HG02884 (cell line): ENCODE data around the gene EYS.

Experiments used
- ATAC-seq: cut with Tn5 transposase; IDR thresholded peaks from one replicate; pipeline ENCODE4 v1.9.1; 2021; ENCODE audit warnings: mild to moderate bottlenecking, moderate library complexity; ENCODE audit not compliant: unreplicated experiment

Gene EYS

DNA sequence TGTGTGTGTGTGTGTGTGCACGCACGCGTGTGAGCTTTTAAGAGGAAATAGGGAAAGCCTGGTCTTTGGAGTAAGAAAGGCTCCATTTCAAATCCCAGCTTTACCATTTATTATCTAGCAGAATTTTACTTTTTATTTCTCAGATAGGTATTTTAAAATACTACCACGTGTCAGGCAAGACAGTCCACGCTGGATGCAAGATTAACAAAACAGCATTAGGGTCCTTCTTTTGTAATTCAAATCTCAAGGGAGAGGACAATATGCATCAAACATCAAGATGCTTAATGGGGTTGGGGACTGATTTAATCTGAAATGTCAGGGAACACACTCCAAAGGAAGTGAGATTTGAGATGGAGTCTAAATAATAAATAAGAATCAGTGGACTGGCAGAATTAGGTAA is 1302.6 kb downstream of the EYS start:
- ATAC-seq = no peak

DNA sequence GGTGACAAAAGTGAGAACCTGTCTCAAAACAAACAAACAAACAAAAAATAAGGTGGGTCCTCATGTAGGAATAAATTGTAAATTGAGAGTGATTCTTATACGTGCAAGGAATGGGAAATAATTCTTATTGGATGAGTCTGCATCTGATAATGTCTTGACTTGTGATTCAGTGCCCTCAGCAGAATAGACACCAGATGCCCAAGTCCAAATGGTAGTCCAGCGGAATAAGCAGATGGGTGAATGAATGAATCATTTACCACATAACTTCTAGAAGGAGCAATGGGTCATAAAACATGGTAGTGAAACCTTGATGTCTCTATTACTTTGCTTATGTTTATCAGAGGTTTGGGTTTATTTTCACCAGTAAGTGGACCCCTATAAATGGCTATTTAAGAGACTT is 1323.7 kb downstream of the EYS start:
- no peak for ATAC-seq

DNA sequence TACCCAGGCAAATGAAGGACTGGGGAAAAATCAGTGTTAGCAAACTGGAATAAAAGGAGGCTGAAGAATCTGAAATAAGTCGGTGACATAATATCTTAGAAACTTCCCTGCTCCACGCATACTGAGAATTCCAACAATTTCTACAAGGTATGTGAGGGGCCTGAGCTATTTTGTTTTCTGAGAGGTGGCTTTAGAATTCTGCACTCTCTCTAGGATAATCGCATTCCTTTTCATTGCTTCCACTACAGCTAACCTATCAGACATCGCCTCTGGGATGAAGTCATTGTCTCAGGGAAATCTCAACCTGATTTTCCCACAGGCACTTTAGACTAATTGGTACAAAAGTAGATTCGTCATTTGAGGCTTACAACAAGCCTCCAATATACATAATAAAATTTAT is 1330.6 kb downstream of the EYS start:
- ATAC-seq = no peak

DNA sequence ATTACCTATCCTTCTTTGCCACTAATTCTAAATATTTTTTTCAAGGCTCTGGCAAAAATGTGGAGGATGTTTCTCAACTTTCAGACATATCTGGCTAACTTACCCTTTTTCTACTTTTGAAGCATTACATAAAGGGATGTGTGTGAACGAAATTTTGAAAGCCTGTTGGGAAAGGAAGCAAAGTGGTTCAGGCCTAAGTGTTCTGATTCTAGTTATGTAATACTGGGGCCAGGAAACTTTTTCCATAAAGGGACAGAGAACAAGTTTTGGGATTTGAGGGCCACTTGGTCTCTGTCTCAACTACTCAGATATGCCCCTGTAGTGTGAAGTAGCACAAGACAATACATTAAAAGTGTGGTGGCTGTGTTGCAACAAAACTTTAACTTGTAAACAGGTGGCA is 1349.6 kb downstream of the EYS start:
- ATAC-seq = no peak

DNA sequence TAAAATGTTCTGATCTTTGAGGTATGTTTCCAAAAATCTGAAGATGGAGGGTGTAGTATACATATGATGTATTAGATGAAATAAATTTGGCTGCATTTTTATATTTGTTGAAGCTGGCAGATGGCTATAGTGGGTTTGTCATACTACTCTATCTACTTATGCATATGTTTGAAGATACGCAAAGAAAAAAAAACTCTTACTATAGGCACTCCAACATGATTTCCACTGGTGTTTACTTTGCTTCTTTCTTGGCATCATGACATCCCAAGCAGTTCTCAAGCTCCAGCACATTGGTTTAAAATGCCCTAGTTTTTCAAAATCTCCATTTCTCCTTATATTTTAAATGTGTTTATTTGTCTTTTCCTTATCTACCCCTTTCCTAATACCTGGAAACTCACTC is 1359.6 kb downstream of the EYS start:
- ATAC-seq = no peak

DNA sequence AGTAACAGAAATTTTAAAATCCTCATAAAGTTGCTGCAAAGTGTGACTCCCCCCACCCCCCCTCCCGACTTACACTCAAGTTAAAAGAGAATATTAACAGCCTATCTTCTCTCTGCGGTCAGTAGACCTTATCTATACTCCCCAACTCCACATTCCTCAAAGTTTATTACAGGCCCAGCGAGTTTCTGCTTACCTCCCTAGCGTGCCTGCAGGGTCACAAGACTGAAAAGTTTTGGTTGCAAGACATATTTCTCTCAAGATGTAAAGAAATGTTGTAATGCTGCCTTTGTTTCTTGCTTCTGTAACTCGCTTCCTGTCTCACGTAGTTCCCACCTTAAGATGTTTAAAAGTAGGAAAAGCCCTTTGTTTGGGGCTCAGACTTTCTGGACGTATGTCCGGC is 1371.8 kb downstream of the EYS start:
- ATAC-seq = no peak

DNA sequence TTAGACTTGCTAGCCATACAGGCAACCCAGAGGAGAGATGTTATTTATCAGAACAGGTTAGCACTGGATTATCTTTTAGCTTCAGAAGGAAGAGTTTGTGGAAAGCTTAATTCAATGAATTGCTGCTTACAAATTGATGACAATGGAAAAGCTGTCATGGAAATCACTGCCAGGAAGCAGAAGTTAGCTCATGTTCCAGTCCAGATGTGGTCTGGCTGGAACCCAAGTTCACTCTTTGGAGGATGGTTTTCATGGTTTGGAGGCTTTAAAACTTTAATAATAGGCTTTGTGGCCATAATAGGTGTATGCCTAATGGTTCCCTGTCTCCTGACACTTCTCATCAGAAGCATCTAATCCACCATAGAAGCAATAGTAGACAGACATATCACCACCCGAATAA is 1372.4 kb downstream of the EYS start:
- ATAC-seq = no peak

DNA sequence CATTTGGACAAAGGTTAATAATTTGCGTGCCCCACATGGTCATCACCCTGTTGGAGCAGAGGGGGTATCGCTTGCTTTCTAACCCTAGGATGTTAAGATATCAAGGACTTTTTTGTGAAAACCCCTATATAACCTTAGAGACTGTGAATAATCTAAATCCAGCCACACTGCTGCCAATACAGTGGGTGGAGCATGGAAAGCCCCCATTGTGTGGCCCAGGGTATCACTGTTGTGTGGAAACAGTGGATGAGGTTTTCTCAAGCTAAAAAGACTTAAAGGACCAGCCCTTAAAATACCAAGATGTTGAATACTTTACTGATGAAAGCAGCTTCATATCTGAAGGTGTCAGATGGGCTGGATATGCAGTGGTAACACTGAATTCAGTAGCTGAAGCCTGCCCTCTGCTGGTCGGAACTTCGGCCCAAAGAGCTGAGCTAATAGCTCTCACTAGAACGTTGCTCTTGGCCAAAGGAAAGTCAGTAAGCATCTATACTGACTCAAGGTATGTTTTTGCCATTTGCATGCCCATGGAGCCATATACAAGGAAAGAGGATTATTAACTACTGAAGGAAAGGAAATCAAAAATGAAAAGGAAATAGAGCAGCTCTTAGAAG is 1376.2 kb downstream of the EYS start:
- ATAC-seq = no peak

DNA sequence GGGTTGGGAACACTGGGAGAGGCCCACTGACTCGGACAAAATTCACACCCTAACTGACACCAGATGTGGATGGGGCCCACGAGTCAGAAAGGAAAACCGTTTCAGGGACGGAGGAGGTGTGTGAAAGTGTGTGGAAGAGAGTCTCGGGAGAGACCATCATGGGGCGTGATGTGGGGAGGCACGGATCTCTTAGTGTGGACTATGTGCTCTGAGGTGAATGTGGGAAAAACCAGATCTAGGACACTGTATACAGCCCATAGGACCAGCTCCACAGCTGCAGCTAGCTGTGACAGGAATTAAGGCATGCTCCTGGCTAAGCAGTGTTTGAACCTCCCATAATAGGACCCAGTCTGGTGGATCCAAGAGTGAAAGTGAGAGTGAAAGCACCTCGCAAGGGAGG is 1380.1 kb downstream of the EYS start:
- ATAC-seq = no peak

DNA sequence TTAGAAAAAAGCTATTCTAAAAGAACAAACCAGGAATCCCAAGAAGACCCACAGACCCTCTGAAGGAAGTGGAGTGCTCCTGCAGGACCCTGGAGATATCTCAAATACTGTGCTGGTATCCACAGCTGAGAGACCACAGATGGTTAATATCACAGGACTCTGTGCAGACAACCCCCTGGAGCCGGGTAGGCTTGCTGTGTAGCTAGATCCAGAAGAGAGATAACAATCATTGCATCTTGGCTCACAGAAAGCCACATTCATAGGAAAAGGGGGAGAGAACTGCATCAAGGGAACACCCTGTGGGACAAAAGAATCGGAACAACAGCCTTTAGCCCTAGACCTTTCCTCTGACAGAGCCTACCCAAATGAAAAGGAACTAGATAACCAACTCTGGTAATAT is 1381.9 kb downstream of the EYS start:
- ATAC-seq = no peak

DNA sequence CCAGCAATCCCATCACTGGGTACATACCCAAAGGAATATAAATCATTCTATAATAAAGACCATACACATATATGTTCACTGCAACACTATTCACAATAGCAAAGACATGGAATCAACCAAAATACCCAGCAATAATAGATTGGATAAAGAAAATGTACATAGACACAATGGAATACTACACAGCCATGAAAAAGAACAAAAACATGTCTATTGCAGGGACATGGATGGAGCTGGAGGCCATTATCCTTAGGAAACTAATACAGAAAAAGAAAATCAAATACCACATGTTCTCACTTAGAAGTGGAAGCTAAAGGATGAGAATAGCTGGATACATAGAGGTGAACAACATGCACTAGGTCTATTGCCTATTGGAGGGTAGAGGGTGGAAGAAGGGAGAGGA is 1396.8 kb downstream of the EYS start:
- ATAC-seq = no peak

DNA sequence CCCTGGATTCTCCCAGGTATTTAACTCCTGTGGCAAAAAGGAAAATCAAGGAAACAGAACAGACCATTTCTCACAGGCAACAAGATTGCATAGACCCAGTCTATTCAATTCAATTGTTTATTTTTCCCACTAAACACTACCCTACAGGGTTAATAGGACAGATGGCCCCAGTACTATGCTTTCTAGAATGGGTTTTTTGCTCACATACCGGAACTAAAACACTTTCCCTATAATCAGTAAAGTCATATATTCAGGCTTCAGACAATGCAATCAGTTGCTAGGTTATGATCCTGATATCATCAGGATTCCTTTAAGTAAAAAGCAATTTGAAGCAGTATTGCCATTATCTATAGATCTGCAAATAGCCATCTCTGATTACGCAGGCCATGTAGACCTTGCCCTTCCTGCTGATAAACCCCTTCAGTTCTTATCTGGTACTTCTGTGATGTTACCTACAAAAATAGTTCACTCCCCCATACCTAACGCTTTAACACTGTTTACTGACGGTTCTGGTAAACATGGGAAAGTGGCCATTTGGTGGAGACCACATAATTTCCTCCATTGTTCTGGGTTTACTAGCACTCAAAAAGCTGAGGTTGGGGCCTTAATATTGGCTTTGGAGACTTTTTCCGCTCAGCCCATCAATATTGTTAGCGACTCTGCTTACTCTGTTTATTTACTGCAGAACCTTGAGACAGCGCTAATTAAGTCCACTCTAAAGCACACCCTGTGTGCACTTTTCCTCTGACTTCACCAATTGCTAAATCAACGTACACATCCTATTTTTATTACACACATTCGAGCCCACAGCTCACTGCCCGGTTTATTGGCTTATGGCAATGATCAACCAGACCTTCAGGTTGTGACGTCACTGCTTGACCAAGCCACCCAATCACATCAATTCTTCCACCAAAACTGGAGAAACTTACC is 1405.5 kb downstream of the EYS start:
- ATAC-seq = no peak

DNA sequence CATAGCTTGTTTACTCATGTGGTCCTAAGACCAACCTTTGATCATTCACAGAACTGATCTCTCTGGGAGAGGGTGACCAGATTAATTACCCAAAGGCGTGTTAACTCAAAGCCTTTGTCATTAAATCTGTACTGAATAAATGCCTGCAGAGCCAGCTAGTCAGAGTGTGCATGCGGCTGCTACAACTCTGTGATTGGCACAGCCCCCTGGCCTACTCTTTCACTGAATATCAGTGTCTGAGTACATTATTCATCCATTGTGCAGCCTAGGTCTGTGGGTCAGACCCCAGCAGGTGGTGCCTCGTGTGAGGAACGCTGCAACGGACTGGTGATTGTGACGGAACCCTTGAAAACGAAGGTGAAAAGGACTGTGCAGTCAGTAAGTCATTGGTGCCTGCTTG is 1407.8 kb downstream of the EYS start:
- ATAC-seq = no peak

DNA sequence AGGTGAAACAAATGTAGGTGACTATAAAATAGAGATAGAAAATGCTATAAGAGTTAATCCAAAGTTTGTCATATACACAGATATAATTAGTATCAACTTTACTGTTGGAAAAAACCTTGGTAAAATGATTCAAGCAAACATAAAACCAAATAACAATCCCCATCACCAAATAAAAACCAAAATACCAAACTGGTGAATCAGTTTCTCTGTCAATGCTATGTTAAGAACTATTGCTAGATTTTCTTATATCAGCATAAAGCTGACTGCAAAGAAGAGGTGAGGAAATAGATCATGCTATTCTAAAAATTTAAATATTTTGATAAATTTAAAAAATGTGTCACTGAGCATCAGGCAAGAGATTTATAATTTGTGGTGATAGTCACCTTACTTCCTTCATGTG is 1413.0 kb downstream of the EYS start:
- ATAC-seq = no peak

DNA sequence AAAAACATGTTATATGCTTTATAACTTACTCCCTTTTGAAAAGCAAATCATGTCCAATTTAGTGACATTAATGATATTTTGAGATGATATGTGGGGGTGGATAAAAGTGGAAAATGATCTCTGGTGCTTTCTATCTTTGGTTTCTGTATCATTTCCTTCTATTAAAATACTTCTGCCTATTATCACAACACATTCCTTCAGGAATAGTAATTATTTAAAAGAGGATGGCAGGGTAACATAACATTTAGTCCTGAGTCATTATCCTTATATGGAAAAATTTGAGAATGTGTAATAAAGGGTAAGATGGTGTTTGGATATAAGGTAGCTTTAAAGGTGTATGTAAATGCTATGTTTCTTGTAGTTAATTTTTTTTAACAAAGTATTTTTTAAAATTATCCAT is 1413.7 kb downstream of the EYS start:
- no peak for ATAC-seq

DNA sequence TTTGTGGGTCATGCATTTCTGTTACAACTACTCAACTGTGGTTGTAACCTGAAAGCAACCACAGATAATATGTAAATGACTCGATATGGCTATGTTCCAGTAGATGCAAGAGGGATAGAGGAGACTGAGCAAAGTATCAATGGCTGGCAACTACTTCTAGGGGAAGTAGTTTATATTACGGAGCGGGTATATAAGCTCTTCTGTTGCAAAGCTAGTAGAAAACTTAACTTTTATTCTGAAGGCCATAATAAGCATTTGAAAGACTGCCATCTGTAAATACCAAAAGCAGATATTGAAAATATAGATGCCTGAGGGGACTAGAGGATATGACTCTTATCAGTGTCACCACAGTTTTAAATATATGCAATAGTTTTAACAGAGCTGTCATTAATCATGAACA is 1416.2 kb downstream of the EYS start:
- no peak for ATAC-seq

DNA sequence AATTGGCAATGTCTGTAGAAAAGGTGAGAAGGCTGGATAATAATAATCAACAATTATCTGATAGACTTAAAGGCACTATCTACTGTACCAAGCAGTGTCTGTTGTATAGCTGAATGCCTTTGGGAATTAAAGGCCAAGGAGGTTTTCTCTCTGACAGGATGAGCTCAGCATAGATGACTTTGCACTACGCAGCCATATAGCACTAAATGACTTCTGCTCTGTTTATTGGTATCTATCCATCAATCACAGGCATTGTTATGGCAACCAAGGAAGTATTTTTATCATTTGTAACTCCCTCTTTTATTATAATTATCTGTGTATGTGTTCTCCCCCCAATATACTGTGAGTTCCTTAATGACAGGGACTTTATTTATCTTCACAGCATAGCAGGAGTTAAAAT is 1417.1 kb downstream of the EYS start:
- no peak for ATAC-seq

DNA sequence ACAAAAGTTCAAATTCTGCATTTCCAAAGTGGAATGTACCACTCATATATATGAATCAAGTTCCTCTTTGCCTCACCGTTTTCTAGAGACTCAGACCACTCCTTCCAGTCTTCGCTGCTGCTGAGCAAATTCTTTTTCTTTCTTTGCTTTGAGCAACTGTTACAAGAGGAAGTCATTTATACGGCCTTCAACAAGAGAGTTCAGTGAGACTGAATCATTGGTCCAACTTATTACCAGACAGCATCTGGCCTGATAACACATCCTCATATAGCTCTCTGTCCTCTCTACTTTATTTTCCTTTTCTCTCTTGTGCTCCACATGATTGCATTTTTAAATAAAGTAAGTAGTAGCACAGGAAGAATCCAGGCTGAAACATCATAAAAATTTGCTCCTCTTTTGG is 1418.7 kb downstream of the EYS start:
- no peak for ATAC-seq

DNA sequence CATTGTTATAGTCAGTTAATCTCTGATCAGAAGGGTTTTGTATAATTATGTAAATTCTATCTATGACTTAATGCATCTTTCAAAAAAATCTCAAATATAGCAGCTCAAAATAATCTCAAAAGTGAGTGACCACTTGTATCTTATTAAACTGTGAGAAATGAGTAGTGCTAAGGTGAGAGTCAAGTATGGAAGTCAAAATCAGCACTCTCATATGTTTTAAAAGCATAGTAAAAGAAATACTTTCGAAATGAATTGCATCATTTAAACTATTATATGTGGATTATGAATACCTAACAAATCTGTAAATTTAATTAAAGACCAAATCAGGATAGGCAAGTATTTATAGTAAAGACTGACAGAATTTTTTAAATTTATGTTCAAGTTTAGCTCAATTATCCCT is 1425.9 kb downstream of the EYS start:
- no peak for ATAC-seq

DNA sequence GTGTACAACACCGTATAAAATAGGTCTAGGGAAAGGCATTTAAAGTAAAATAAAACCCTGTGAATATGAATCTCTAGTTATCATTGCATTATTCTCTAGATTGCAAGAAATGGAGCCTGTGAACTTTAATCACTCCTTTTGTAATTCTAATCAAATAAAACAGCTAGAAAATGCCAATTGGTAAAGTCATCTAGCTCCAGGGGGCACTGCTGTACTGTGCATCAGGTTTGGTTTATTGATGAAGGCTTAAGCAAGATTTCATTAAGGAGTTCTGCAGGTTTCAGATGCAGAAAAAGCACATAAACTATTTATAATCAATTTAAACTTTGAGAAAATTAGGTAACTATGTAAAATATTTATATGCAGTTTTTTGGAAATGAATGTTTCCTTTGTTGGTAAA is 1426.5 kb downstream of the EYS start:
- ATAC-seq = no peak

DNA sequence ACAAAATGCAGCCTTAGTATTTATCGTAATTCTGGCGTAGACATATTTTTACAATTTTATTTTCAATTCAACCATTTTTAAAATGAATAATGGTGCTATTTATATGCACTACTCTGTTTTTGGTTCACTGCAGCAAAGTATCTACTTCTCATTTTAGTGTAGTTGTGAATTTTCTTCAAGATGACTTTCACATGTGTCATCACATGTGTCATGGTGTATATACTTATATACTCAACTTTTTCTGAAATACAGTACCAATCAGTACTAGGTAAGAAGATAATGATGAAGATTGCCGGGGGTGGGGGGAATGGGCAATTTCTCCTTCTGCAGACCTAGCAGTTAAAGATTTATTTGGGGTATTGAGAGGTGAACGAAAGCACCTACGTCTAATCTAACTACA is 1436.9 kb downstream of the EYS start:
- ATAC-seq = no peak

DNA sequence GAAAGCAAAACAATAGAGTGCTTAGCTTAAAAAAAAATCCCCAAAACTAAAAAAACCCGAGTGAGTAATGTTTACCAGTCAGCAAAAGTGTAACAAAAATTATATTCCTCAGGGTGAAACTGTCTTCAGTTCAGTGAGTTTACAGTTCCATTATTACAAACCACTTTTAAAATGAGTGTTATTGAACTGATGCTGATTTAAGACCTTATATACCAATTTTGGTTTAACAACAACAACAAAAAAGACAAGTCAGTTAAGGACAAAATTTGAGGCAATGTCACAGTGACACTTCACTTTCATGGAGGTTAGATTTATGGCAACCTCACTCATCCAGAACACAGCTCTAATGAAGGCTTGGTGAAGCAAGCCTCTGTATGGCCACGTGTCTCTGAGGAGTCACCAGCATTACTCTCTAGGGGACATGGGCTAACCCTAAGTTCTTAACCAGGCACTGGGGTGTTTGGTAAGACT is 1440.6 kb downstream of the EYS start:
- peak; percentile 88 for ATAC-seq

DNA sequence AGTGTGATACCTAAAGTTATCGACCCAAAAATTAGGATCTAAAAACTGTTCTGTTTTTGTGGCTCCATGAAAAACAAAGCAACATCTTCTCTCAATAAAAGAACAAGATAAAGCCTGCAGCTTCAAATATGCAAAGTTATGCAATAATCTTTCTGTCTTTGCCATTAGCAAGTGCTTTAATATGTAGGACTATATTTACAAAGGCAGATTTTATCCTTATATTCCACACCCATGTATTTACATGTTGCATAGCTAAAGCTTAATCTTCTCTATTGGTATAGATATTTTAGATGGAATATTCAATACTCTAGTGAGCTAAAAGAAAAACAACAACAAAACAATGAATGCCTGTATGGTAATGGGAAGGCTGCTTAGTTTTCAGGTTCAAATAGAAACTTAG is 1443.2 kb downstream of the EYS start:
- ATAC-seq = no peak
